GM21381 (cell line): ENCODE measurements around the gene JMJD6.
"Not testable (repeated sequence)": the region's sequence is repeated elsewhere in the genome, so short reads cannot be mapped to it uniquely, and the experiment has no call there.

Experiments used
- ATAC-seq: cut with Tn5 transposase; IDR thresholded peaks from one replicate; pipeline ENCODE4 v1.9.1; 2021; ENCODE audit warnings: mild to moderate bottlenecking, moderate library complexity; ENCODE audit not compliant: unreplicated experiment

The JMJD6 gene

DNA sequence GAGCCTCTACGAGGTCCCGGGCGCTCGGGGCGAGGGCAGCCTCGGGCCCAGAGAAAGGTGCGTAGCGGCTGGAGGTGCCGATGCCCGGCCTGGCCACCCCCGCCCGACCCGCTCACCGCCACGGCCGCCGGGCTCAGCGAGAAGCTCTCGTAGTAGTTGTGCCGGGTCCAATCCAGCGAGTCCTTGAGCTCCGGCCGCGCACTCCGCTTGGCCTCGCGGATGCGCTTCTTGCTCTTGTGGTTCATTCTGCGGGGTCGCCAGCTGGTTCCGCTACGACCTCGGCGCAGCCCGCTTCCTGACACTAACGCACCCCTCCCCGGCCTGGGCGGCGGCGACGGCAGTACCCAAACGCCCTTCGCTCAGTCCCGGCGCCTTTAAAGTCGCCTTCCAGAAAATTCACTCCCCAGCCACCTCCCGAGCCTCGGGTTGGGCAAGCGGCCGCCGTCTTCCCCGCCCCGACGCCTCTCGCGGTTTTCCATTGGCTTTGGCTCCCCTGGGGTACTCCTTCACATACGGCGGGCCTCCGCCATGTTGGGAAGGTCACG is at the start of gene JMJD6:
JMJD6 (minus strand) TSS at position 376 of the 545 bp plus-strand sequence; CDS start at position 245, 131 bp downstream.
- ATAC-seq, result peak; percentile 73

DNA sequence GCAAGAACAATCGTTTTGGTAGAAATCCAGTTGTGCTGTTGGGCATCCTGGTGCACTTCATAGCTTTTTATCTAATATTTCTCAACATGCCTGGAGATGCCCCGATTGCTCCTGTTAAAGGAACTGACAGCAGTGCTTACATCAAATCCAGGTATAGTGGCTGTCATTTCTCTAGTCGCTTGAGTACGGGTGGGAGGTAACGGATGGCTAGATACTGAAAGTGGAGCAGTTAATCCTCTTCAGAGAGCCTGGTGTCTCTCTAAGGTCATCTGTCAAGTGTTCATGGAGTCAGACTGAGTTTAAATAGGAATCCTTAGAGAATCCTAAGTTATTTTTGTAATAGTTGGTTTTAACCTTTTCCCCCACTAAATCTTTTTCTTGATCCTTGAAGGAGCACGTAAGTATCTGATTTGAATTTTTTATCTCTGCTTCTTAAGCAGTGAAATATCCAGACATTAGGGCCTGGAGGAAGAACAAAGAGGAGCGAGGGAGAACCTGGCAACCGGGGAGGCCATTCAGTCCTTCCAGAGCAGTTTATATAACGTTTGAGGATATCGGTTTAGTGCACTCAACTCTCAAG is 48.7 kb upstream of the JMJD6 start:
- ATAC-seq, result no peak

DNA sequence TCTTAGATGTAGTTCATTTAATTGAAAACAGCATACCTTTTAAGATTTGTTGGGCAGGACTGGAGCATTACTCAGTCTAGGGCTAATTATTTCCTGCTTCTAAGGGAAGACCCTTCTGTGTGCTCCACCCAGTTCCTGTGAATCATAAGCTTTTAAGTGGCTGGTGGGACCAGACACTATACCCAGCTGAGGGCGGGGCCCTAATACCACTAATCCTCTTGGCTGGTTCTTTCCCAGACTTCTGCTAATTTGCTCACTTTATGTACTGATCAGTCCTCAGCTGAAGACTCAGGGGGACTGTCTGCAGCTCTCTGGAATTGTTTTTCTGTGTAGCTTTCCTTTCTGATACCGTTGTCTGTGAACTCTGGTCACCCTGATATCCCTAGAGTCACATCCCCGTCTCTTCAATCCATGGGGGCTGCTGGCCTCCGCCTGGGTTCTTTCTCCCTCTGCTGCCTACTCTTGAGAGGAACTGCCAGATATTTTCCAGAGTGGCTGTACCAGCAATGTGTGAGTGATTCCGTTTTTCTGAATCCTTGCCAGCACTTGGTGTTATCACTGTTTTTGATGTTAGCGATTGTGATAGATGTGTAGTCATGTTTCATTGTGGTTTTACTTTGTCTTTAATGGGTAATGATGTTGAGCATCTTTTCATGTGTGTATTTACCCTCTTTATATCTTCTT is 46.6 kb upstream of the JMJD6 start:
- no peak for ATAC-seq

DNA sequence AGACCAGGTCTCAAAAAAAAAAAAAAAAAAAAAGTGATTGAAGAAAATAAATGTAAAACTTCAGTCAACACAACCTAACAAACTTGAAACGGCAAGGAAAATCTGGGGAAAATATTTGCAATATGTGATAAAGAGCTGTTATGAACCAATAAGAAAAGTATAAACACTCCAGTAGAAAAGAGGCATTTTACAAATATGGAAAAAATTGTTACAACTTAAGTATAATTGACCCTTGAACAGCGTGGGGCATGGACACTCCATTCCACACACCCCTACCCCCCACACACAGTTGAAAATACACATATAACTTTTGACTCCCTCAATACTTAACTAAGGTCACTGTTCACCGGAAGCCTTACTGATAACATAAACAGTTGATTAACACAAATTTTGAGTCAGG is 32.2 kb upstream of the JMJD6 start:
- no peak for ATAC-seq

DNA sequence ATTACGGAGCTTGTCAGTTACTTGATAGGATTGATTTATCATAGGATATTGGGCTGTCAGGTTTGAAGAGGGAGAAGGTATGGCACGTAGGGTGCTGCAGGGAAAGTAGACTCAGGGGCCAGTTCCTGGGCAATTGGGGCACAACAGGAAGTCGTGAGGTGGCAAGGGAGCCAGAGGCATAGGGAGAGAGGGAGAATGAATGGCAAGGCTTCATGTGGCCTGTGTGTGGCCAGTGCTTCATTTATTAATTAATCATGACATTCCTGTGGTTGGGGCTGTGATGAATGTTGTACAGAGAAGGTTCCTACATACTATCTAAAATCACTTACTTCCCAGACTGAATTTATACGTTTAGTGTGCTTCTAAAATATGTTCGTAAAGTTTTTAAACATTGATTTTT is 30.9 kb upstream of the JMJD6 start:
- ATAC-seq, result no peak

DNA sequence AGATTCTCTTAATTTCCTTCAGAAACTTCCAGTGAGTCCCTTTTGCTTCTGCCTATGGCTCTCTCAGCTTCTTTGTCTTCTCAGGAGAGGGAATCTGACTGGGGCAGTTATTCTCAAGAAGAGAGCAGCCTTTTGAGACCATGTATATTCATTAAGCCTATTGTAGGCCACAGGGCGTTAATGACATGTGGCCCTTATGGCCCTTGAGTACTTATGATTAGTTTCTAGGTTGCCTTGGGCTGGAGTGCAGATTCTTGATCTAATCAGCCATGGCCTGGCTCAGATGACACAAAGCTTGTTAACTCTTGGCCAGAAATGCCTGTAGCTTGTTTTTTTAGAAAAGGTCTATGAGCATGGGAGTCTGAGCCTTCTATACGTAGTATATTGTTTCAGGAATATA is 28.9 kb upstream of the JMJD6 start:
- no peak for ATAC-seq

DNA sequence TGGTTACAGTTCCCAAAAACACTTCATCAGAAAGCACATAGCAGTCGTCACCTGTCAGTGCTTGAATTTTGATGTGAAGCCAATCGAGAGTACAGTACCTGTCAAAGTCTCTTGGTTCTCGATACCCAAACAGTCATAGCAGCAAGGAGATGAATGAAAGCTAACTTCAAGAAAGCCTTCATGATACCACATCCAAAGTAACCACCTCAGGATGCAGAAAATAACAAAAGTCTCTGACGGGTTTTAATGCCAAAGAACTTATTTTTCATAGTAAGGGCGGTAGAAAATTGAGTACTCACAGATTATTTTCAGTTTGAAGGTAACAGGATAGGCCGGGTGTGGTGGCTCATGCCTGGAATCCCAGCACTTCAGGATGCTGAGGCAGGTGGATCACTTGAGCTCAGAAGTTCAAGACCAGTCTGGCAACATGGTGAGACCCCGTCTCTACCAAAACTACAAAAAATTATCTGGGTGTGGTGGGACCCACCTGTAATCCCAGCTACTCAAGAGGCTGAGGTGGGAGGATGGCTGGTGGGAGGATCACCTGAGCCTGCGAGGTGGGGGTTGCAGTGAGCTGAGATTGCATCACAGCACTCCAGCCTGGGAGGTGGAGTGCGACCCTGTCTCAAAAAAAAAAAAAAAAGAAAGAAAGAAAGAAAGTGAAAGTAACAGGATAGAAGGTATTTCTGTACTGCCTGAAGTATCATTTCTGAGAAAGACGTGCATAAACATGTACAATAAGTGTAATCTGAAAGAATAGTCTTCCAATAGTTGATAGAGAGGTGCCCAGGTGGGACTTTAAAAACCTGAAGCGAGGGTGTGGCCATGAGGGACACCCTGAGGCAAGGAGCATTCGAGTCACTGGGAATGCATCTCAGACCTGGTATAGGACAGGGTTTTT is 26.9 kb upstream of the JMJD6 start:
- no peak for ATAC-seq

DNA sequence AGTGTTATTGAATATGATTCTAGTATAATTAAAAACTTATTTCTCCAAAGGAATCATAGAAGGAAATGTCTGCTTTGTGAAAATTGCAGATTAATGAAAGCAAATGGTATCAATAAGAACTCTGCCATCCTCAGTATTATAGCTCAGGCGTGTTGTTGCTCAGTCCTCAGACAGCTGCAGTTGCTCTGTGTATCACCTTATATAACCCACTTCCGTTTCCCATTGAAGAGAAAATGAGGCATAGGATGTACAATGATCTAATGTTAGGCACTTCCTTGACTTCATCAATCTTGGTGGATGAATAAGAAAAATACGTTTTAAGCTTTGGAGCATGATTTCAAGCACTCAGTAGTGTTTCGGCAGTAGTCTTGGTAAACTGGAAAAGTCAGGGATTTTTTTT is 25.6 kb upstream of the JMJD6 start:
- ATAC-seq, result no peak

DNA sequence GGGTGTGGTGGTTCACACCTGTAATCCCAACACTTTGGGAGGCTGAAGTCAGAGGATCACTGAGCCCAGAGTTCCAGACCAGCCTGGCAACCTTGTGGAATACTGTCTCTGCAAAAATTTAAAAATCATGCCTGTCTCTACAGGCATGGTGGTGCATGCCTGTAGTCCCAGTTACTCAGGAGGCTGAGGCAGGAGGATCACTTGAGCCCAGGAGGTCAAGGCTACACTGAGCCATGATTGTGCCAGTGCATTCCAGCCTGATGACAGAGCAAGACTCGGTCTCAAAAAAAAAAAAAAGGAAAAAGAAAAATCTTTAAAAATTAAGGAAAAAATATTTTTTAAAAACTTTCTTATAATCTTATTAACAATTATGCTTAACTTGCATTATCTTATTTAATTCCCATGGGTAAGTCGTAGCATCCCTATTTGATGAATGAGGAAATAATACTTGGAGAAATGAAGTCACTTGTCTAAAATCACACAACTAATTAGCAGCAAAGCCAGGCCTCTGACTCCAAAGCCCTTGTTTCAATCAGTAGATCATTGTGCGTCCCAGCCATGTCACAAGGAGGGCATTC is 25.1 kb upstream of the JMJD6 start:
- ATAC-seq, result no peak

DNA sequence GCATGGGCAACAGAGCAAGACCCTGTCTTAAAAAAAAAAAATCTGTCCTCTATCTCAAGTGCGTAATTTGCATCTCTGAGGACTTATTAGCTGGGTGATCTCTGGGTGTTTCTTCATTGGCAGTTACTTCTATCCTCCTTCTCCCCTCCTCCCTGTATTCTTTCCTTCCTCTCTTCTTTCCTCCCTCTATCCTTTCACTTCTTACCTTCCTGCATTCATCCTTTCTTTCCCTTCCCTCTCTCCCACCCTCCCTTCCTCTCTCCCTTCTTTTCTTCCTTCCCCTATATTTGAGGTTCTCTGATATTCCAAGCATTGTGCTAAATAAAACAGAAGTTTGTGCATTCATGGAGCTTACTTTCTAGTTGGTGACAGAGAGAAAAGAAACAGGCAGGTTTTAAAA is 22.3 kb upstream of the JMJD6 start:
- no peak for ATAC-seq

DNA sequence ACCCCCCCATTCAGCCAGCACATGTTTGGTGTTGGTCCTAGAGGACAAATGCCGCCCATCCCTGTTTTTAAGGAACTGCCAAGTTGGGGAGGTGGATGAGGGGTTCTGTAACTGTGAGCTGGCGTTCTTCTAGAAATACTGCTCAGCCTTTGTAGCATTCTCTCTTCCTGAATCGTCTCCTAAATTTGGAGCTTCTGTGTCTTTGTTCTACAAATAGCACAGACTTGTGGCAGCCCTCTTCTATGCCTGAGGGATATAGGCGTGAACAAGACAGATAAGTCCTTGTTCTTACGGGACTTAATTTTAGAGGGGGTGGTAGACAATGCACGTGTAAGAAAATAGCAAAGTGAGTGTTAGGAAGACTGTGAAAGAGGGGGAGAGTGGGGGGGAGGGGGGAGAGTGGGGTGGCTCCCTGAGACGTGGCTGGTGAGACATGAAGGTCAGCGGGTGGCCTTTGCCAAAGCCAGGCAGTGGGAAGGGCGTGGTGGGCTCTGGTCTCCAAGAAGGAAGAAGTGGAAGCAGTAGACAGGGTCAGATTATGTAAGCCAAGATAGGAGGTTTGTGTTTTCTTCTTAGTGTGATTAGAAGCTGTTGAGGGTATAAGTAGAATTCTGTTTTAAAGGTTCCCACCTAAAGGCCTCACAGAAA is 21.4 kb upstream of the JMJD6 start:
- ATAC-seq, result no peak

DNA sequence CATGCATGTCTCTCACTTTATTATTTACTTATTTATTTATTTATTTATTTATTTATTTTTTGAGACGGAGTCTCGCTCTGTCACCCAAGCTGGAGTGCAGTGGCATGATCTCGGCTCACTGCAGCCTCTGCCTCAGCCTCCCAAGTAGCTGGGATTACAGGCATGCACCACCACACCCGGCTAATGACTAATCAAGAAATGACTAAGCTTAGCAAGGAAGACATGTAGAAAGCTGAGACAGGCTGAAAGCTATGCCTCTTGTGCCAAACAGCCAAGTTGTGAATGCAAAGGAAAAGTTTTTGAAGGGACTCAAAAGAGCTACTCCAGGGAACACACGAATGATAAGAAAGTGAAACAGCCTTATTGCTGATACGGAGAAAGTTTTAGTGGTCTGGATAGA is 19.4 kb upstream of the JMJD6 start:
- ATAC-seq, result not testable (repeated sequence)

DNA sequence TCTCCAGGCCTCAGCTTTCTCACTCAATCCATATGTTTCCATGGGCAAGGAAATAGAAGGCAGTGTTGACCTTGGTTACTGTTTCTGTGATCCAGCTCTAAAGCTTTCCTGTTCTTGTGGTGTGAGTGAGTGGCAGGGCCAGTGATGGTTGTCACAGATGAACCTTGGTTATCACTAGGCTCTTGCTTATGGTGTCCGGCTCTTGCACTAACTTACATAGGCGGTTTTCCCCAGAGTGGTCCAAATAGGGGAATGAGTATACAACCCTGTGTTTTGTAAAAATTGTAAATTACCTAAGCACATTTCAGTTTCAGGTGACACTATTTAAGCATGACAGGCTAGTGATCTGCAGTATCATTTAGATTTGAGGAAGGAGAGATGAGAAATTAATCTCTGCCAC is 18.3 kb upstream of the JMJD6 start:
- ATAC-seq, result no peak

DNA sequence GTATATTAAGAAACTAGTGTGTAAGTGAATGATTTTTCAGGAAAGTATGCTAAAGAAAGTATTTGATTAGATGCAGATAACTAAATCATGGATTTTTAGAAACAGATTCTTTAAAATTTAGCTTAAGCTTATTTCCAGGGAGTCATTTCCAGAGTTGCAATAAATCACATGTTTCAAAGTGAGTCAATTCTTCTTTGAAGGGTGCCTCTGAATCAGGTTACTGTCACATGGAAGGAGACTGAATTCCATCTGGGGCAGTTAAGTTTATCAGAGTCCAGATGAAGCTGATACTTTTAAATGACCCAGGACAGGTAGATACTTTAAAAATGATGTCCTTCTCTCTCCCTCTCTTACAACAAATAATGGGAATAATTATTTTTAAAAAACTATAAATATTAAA is 16.6 kb upstream of the JMJD6 start:
- ATAC-seq, result no peak

DNA sequence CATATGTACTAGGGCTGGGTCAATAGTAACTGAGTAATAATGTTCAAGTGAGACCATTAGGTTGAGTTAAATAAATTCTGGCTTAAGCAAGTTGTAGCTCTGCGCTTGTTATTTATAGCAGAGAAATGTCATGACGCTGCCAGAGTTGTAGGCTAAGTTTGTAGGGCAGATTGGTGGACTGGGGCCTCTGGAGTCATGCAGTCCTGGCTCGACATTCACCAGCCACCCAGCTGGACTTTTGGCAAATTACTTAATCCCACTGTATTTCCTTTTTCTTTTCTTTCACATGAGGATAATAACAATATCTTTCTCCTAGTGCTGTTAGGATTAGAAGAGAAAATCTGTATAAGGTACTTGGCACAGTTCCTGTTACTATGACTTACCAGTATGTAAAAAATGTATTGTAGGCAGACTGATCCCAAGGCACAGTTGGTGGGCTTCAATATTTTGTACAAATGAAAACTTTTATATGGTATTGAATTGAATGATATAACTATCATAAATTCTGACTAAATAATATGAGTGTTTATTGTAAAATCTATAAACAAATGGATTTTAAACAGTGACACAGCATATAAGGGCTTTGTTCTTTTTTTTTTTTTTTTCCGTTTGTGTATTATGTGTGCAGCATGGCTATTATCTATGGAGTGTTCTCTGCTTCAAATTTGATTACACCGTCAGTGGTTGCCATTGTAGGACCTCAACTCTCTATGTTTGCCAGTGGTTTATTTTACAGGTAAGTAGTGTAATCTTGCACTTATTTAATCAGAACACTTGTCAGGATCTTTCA is 14.1 kb upstream of the JMJD6 start:
- ATAC-seq, result no peak

DNA sequence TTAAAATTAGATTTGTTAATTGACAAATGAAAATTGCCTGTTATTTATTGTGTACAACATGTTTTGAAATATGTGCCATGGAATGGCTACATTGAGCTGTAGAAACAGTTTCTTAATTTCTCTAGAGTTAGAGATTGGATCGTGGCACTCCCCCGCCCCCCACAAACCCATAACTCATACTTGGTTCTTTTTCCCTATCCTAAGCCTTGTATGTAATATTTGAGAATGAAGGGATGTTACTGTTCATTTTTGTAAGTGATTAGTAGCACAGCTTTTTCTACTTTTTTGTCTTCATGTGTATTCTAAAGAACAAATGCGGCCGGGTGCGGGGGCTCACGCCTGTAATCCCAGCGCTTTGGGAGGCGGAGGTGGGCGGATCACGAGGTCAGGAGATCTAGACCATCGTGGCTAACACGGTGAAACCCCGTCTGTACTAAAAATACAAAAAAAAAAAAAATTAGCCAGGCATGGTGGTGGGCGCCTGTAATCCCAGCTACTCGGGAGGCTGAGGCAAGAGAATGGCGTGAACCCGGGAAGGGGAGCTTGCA is 13.2 kb upstream of the JMJD6 start:
- not testable (repeated sequence) for ATAC-seq

DNA sequence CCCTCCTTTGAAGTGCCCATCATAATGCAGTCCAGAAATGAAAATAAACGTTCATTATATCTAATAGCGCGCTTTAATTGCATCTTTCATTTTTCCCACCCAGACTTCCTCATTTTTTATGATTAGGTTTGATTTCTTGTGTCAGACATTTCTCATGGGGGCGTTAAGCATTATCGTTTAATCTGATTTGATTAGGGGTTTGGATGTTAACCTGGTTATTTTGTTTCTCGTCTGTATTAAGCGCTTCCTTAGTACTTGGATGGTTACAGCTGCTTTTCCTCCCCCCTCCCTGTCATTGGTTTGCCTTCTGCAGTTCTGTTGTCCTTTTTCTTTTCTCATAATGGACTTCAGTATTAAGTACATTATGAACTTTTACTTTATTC is 12.1 kb upstream of the JMJD6 start:
- no peak for ATAC-seq

DNA sequence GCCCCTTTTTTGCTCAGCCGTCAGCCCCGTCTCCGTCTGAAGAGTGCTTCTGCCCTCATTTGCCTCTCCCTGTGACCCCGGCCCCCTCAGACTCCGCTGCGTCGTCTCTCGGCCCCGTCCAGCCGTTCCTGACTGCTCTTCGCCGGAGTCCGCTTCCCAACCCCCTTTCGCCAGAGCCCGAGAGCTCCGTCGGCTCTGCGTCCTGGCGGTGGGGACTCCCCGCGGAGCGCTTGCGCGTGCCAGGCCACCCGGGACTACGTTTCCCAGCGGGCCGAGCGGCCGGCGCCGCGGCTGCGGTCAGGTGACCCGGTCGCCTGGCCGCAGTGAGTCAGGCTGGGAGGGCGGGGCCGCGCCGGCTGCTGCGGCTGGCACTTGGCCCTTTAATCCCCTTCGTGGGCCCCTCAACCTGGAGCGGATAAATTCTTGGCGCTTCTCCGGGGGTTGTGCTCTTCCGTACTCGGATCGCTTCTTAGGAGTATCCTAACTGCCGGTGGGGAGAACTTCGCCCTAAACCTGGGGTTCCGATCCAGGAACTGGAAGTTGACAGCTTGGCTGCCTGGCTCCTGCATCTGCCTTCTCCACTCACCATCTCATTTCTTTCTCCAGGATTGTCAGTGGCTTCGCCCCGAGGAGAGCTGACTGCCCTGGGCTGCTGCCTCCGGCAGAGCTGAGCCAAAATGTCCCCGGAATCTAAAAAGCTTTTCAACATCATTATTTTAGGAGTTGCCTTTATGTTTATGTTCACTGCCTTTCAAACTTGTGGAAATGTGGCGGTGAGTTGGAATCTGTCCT is 11.5 kb upstream of the JMJD6 start, which contains the start of gene MFSD11:
MFSD11 (plus strand) TSS at position 444 of the 792 bp plus-strand sequence; CDS start at position 678, 234 bp downstream.
- ATAC-seq, result peak; percentile 56
